NCI-H345 treated with DMSO at 0.1 percent for 48 hours (cell line): ENCODE results near the gene OTOS.
A peak's percentile ranks its signal among the peaks of the same experiment; 100 is the strongest.

ENCODE experiments used
- DNase-seq: peaks from one replicate; lab custom pipeline; 2025; ENCODE audit not compliant: unreplicated experiment; lab: John Stamatoyannopoulos, UW

OTOS gene

DNA sequence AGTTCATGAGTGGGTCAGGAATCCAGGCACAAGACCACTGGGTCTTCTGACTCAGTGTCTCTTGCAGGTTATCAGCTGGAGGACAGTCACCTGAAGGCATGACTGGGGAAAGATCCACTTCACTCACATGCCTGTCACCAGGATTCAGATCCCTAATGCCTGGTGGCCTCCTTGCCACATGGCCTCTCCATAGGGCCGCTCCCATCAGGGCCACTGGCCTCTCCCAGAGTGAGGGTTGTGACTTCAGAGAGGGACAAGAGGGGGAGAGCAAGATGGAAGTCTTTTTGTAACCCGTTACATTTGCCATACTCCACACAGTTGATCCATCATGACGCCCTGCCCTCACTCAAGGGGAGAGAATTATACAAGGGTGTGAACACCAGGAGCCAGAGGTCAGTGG, 13.0 kb upstream of the OTOS start:
- no peak for DNase-seq

GRCh38 chr2:240151477-240152031, 11.1 kb upstream of the OTOS start:
- no peak for DNase-seq

DNA sequence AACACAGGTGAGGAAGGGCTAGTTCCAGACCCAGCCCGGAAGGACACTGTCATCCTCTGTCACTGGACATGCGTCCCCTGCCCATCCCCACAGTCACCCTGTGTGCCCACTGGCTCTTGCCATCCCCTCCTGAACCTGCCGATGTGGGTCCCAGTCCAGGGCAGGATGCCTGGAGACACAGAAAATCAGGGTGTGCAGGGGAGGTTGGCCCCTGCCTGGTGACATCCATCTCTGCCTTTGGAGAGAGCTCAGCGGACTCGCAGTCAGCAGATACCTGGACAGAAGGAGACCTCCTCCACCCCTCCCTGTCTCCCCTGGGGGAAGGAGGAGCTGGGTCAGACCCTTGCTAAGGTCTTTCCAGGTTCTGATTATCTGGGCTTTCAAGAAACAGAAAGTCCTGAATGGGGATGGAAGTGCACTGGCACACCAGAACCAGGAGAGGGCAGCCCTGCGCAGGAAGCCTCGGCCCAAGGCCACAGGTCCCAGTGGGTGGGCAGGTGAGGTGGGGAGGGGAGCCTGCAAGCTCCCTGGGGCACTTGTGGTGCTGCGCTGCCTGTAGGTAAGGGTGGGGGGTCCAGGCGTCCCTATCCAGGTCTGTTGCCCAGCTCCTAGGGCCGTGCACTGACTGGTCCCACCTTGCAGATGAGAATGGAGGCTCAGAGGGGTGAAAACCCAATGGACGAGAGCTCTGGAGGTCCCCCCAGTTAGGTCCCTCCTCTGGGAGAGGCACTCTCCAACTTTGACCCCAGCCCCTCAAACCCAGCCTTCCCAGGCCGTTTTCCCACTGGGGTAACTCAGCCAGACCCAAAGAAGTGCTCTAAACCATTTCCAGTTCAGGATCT, 9.7 kb upstream of the OTOS start:
- peak; percentile 24 for DNase-seq

- DNase-seq, result no peak
Observed at GRCh38 chr2:240147911-240148587, 7.6 kb upstream of the OTOS start.

- DNase-seq, result no peak
Observed at GRCh38 chr2:240147382-240147781, 6.9 kb upstream of the OTOS start.

- no peak for DNase-seq
Observed at GRCh38 chr2:240146627-240147278, 6.3 kb upstream of the OTOS start.

DNA sequence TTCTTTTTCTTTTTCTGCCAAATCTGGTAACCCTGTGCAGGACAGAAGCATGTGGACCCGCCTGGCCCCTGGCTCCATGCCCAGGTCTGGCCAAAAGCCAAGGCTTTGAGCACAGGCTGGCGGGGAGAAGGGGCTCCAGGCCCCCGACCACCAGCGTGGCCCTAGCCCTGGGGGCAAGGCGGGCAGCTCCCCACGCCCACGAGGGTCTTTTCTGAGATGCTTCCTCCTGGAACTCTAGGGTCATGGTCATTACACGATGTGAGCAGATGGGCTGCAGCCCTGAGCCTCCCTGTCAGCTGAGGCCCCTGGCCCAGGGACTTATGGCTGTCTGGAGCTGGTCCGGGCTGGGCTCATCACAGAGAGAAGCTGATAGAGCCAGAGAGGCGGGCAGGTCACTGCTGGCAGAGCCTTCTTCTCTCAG, 5.7 kb upstream of the OTOS start:
- DNase-seq, result no peak

- no peak for DNase-seq
Observed at GRCh38 chr2:240145461-240145860, 5.0 kb upstream of the OTOS start.

GRCh38 chr2:240144649-240145261, 4.3 kb upstream of the OTOS start:
- no peak for DNase-seq

DNA sequence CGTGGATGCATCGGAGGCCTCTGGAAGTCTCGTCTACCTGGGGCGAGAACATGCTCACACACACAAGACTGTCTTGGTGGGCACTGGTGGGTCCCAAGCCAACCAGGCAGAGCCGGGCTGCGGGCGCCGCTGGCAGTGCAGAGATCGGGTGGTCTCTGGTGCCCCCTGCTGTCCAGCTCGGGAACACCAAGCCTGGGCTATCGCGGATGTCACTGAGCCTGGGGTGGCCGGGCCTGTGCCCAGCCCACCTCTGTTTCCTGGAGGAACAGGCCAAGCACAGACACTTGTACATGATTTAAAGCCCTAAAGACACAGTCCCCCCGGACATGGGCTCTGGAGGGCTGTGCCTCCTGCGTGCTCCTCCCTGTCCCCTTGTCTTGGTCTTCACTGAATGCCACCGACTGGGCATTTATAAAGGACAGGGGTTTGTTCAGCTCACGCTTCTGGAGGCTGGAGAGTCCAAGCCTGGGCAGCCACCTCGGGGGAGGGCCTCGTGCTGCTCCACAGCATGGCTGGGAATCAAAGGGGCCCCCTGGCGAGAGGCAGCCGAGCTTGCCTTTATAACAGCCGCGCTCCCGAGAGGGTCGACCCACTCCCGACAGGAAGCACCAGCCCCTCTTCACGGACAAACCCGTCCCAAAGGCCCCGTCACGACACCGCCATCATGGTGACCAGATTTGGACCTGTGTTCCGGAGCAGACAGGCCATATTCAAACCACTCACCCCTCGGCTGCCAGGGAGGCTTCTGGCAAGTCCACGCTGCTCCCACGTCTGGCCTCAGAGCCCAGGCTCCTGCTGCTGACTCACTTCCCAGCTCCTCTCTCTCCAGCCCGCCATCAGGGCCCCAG, 3.6 kb upstream of the OTOS start:
- peak; percentile 64 for DNase-seq

- no peak for DNase-seq
Observed at GRCh38 chr2:240143276-240143675, 2.8 kb upstream of the OTOS start.

- no peak for DNase-seq
Observed at GRCh38 chr2:240142859-240143258, 2.4 kb upstream of the OTOS start.

DNA sequence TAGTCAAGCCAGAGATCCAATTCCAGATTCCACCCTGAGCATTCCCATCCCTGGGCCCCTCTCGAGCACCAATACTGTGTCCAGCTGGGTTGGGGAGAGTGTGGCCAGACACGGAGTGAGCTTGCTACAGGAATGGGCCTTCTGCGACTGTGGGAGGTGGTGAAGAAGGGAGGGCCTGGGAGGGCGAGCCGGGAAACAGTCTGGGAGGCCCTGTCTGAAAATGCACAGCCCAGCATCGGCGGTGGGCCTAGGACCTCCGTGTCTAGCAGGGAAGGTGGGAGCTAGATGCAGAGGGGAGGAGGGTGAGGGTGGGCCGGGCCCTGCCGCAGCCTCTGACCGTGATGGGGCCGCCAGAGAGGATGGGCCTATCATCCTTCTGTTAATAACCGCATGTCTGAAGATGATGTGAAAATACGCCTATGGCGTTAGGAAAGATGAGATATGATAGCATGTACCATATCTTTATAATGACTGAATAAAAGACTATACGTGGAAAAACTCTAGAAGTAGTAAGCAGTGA, 1.9 kb upstream of the OTOS start:
- no peak for DNase-seq

DNA sequence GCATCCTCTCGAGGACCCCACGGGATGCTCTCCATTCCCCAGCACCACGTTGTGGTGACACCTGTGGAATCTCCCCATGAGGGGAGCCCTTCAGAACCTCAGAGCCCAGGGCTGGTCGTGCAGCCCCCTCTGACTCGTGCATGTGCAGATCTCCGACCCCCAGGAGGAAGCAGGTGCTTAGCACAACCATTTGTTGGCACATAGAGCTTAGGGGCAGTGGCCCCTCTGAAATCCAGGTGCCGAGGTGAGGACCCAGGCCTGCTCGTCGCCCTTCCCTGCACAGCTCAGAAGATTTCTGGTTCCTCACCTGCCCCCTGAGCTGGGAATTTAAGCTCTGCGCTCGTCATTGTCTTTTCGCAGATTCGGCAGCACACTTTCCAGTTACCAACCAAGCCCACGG, 1.3 kb upstream of the OTOS start:
- DNase-seq, result no peak

DNA sequence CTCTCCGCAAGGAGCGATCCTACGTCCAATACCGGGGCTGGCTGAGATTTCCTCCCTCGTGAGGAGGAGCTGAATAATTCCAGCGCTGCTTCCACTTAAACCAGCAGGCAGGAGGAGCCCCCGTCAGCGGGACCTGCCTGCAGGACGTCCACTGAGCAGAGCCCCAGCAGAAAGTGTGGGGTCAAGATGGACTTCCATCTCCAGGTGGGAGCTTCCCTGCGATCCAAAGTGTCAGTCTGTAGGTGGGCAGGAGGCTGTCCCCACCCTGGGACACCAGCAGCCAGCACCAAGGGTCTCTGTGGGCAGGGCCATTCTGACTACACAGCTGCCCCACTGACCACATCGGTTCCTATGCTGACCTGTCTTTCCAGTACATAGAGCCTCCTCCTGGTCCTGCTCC, 462 bp upstream of the OTOS start:
- DNase-seq, result no peak

DNA sequence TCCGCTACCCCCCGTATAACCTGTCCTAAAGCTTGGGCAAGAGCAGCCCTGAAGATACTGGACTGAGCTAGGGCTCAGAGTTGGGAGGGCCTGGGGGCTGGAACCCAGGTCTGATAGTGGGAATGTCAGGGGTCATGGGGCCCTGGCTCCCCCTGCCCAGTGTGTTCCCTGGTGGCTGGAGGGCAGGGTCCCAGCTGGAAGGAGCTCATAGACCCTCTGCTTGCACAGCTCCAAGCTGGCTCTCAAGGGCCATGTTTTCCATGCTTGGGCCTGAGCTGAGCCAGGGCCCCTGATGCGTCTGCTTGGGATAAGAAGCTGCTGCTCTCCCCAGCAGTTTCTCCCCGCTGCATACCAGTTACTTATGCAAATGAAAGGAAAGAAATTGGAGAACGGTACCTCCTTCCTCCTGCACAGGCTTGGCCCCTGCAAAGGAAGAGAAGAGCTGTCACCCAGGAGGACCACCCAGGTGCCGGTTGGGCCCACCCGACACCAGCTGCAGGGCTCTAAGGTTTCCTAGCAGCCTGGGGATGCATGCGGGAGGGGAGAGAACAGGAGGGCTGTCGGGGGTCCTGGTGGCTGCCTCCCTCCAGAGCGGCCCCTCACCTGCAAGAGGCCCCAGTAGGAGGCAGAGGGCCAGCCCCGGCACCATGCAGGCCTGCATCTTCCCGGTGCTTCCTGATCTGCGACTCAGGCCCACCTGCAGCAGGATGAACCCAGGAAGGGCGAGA, 628 bp downstream of the OTOS start:
- no peak for DNase-seq

GRCh38 chr2:240139011-240139441, 1.4 kb downstream of the OTOS start:
- no peak for DNase-seq

DNA sequence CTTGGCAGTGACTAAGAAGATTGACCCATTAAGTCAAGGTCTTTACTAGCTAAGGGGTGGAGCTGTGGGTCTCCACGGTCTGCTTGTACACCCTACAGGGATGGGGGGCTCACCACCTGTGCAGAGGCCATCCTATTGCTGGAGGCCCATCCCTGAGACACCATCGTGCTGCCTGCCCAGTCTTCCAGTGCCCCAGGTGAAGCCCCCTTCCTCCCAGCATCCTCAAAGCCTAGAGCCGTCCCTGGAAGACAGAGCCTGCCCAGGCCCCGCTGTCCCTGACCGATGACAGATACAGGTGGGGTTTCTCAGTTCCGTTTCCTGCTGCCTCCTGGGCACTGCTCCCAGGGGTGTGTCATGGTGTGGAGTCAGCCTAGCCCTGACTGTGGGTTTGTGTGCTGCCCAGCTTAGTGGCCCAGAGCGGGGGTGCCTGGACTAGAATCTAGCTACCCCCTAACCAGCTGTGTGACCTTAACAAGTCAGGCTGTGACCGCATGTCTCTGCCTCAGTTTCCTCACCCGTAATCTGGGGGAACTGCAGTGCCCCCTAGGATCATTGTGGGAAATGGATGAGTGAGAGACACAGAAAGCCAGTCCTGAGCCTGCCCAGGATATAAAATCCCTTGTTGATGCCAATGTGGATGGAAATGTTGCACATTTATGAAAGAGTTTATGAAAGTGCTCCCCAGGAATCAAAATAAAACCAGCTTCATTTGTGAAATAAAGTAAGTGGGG, 2.0 kb downstream of the OTOS start:
- no peak for DNase-seq
